Fibroblast of villous mesenchyme (primary cell): ENCODE results near the gene QSOX2. TPM values are rescaled to one million over a fixed set of nuclear protein-coding genes. Genes with fewer than 3 reads are reported as not detected.
A peak's percentile ranks its signal among the peaks of the same experiment; 100 is the strongest.

ENCODE experiments used
- DNase-seq: peaks from one replicate; pipeline ENCODE4 v3.0.0-alpha.2; 2010; ENCODE audit warnings: low read depth
- H3K4me3 ChIP-seq: 2 replicates; pipeline ENCODE4 v1.5.1; 2011; ENCODE audit warnings: low read depth, mild to moderate bottlenecking, low read length
- CTCF ChIP-seq: IDR thresholded peaks from 2 replicates; pipeline ENCODE4 v1.5.1; 2012; ENCODE audit warnings: low read depth, mild to moderate bottlenecking, low read length; ENCODE audit not compliant: insufficient read depth
- total RNA-seq: library from RNA; depleted of rRNA; stranded (reverse); fragments of >200 nt; gene quantifications from 2 replicates; pipeline ENCODE4 v1.2.3, GENCODE V29; 2012

The QSOX2 gene
- total RNA-seq, 1 donor: 15.1 TPM

- H3K4me3 ChIP-seq: no peak overlapping the region
- no peak for TF ChIP-seq CTCF
- no peak for DNase-seq
Measured at GRCh38 chr9:136286359-136286986, 40.9 kb upstream of the QSOX2 start.

GRCh38 chr9:136285501-136286358, 40.1 kb upstream of the QSOX2 start:
- H3K4me3 ChIP-seq: no peak overlapping the region
- TF ChIP-seq CTCF: no peak
- no peak for DNase-seq

GRCh38 chr9:136284951-136285350, 39.3 kb upstream of the QSOX2 start:
- TF ChIP-seq CTCF: no peak
- DNase-seq: no peak
- no peak overlapping the region for H3K4me3 ChIP-seq

- no peak for TF ChIP-seq CTCF
- DNase-seq: no peak
- H3K4me3 ChIP-seq: no peak overlapping the region
Measured at GRCh38 chr9:136284311-136284710, 38.7 kb upstream of the QSOX2 start.

GRCh38 chr9:136283291-136284235, 38.0 kb upstream of the QSOX2 start:
- TF ChIP-seq CTCF: peak; percentile 75
- DNase-seq: peak; percentile 67
- H3K4me3 ChIP-seq: peak overlapping the region; percentile 21

- no peak for DNase-seq
- no peak overlapping the region for H3K4me3 ChIP-seq
- no peak for TF ChIP-seq CTCF
Measured at GRCh38 chr9:136282272-136282861, 36.8 kb upstream of the QSOX2 start.
